ENCODE data around the gene TENM4.

The TENM4 gene

GRCh38 chr11:78952890-78953289 lies 487.9 kb downstream of the TENM4 start:
- H3K9me3 ChIP-seq (ENCODE audit: low read depth, low read length): no peaks in the 10 kb centered on the region
- no peak for DNase-seq (ENCODE audit: low read depth, low spot score)
- no peak overlapping the region for H3K27ac ChIP-seq
- no peak overlapping the region for H3K4me3 ChIP-seq
- no peak for TF ChIP-seq FOXP2 (optimal IDR thresholded peaks at IDR 0.05; ENCODE audit: control extremely low read depth, extremely low read length, insufficient read depth)
- TF ChIP-seq EZH2 (IDR thresholded peaks at IDR 0.05): no peak
- TF ChIP-seq POLR2AphosphoS5 (IDR thresholded peaks at IDR 0.05; ENCODE audit: borderline replicate concordance, low read depth, low read length): no peak
- H3K36me3 ChIP-seq (ENCODE audit: insufficient read depth, low read length): no peaks in the 10 kb centered on the region
- H3K9ac ChIP-seq (ENCODE audit: insufficient read length): no peak overlapping the region

GRCh38 chr11:78952175-78952574 lies 488.7 kb downstream of the TENM4 start:
- Histone ChIP-seq H3K9ac (ENCODE audit: insufficient read length) (no peak overlapping the region), H3K27ac (no peak overlapping the region), H3K36me3 (ENCODE audit: insufficient read depth, low read length) (no peaks in the 10 kb centered on the region), H3K9me3 (ENCODE audit: low read depth, low read length) (no peaks in the 10 kb centered on the region), H3K4me3 (no peak overlapping the region)
- no peak for TF ChIP-seq FOXP2 (optimal IDR thresholded peaks at IDR 0.05; ENCODE audit: control extremely low read depth, extremely low read length, insufficient read depth)
- no peak for TF ChIP-seq POLR2AphosphoS5 (IDR thresholded peaks at IDR 0.05; ENCODE audit: borderline replicate concordance, low read depth, low read length)
- no peak for TF ChIP-seq EZH2 (IDR thresholded peaks at IDR 0.05)
- no peak for DNase-seq (ENCODE audit: low read depth, low spot score)

GRCh38 chr11:78949976-78950690 lies 490.7 kb downstream of the TENM4 start:
- H3K9ac ChIP-seq (ENCODE audit: insufficient read length): no peak overlapping the region
- H3K36me3 ChIP-seq (ENCODE audit: insufficient read depth, low read length): no peaks in the 10 kb centered on the region
- TF ChIP-seq EZH2 (IDR thresholded peaks at IDR 0.05): no peak
- no peak for TF ChIP-seq FOXP2 (optimal IDR thresholded peaks at IDR 0.05; ENCODE audit: control extremely low read depth, extremely low read length, insufficient read depth)
- TF ChIP-seq POLR2AphosphoS5 (IDR thresholded peaks at IDR 0.05; ENCODE audit: borderline replicate concordance, low read depth, low read length): no peak
- no peak overlapping the region for H3K4me3 ChIP-seq
- no peaks in the 10 kb centered on the region for H3K9me3 ChIP-seq (ENCODE audit: low read depth, low read length)
- no peak for DNase-seq (ENCODE audit: low read depth, low spot score)
- no peak overlapping the region for H3K27ac ChIP-seq

- H3K27ac ChIP-seq: no peak overlapping the region
- H3K36me3 ChIP-seq (ENCODE audit: insufficient read depth, low read length): no peaks in the 10 kb centered on the region
- DNase-seq (ENCODE audit: low read depth, low spot score): no peak
- H3K9ac ChIP-seq (ENCODE audit: insufficient read length): no peak overlapping the region
- H3K4me3 ChIP-seq: no peak overlapping the region
- no peaks in the 10 kb centered on the region for H3K9me3 ChIP-seq (ENCODE audit: low read depth, low read length)
- no peak for TF ChIP-seq POLR2AphosphoS5 (IDR thresholded peaks at IDR 0.05; ENCODE audit: borderline replicate concordance, low read depth, low read length)
- TF ChIP-seq FOXP2 (optimal IDR thresholded peaks at IDR 0.05; ENCODE audit: control extremely low read depth, extremely low read length, insufficient read depth): no peak
- no peak for TF ChIP-seq EZH2 (IDR thresholded peaks at IDR 0.05)
These were observed 493.6 kb downstream of the TENM4 start for GRCh38 chr11:78946945-78947902.

- no peak overlapping the region for H3K27ac ChIP-seq
- no peak for DNase-seq (ENCODE audit: low read depth, low spot score)
- H3K9me3 ChIP-seq (ENCODE audit: low read depth, low read length): no peaks in the 10 kb centered on the region
- no peak overlapping the region for H3K4me3 ChIP-seq
- TF ChIP-seq FOXP2 (optimal IDR thresholded peaks at IDR 0.05; ENCODE audit: control extremely low read depth, extremely low read length, insufficient read depth): no peak
- no peak for TF ChIP-seq POLR2AphosphoS5 (IDR thresholded peaks at IDR 0.05; ENCODE audit: borderline replicate concordance, low read depth, low read length)
- no peak for TF ChIP-seq EZH2 (IDR thresholded peaks at IDR 0.05)
- no peaks in the 10 kb centered on the region for H3K36me3 ChIP-seq (ENCODE audit: insufficient read depth, low read length)
- H3K9ac ChIP-seq (ENCODE audit: insufficient read length): no peak overlapping the region
These were observed 497.0 kb downstream of the TENM4 start for GRCh38 chr11:78943841-78944240.

GRCh38 chr11:78943154-78943553 lies 497.7 kb downstream of the TENM4 start:
- TF ChIP-seq FOXP2 (optimal IDR thresholded peaks at IDR 0.05; ENCODE audit: control extremely low read depth, extremely low read length, insufficient read depth) (no peak), POLR2AphosphoS5 (IDR thresholded peaks at IDR 0.05; ENCODE audit: borderline replicate concordance, low read depth, low read length) (no peak), EZH2 (IDR thresholded peaks at IDR 0.05) (no peak)
- Histone ChIP-seq H3K27ac (no peak overlapping the region), H3K9me3 (ENCODE audit: low read depth, low read length) (no peaks in the 10 kb centered on the region), H3K4me3 (no peak overlapping the region), H3K9ac (ENCODE audit: insufficient read length) (no peak overlapping the region), H3K36me3 (ENCODE audit: insufficient read depth, low read length) (no peaks in the 10 kb centered on the region)
- DNase-seq (ENCODE audit: low read depth, low spot score): no peak

GRCh38 chr11:78941226-78941851 lies 499.5 kb downstream of the TENM4 start:
- no peaks in the 10 kb centered on the region for H3K9me3 ChIP-seq (ENCODE audit: low read depth, low read length)
- no peak overlapping the region for H3K9ac ChIP-seq (ENCODE audit: insufficient read length)
- H3K27ac ChIP-seq: no peak overlapping the region
- H3K4me3 ChIP-seq: no peak overlapping the region
- H3K36me3 ChIP-seq (ENCODE audit: insufficient read depth, low read length): no peaks in the 10 kb centered on the region
- DNase-seq (ENCODE audit: low read depth, low spot score): no peak
- TF ChIP-seq FOXP2 (optimal IDR thresholded peaks at IDR 0.05; ENCODE audit: control extremely low read depth, extremely low read length, insufficient read depth): no peak
- no peak for TF ChIP-seq EZH2 (IDR thresholded peaks at IDR 0.05)
- TF ChIP-seq POLR2AphosphoS5 (IDR thresholded peaks at IDR 0.05; ENCODE audit: borderline replicate concordance, low read depth, low read length): no peak
